Keratinocyte (primary cell): ENCODE data around the gene INSRR.

Experiments used
- EZH2 ChIP-seq: IDR thresholded peaks from one replicate; pipeline ENCODE4 v1.6.1; 2012; ENCODE audit warnings: inconsistent platforms, mild to moderate bottlenecking, low read length, moderate library complexity
- TF ChIP-seq, protein P1 (sequence below), 3 experiments: IDR thresholded peaks in 1 of 3; conservative IDR thresholded peaks in 1 of 3; optimal IDR thresholded peaks in 1 of 3; 2 replicates in 2 of 3; 3 replicates in 1 of 3; pipeline versions ENCODE3 to v1.5.1; 2011; ENCODE audit warnings: low read length in 3 of 3, mild to moderate bottlenecking in 3 of 3, moderate library complexity in 2 of 3, control low read depth in 1 of 3, inconsistent platforms in 1 of 3; ENCODE audit not compliant: insufficient read depth in 2 of 3; ENCODE audit errors: extremely low read depth in 1 of 3

DNA sequence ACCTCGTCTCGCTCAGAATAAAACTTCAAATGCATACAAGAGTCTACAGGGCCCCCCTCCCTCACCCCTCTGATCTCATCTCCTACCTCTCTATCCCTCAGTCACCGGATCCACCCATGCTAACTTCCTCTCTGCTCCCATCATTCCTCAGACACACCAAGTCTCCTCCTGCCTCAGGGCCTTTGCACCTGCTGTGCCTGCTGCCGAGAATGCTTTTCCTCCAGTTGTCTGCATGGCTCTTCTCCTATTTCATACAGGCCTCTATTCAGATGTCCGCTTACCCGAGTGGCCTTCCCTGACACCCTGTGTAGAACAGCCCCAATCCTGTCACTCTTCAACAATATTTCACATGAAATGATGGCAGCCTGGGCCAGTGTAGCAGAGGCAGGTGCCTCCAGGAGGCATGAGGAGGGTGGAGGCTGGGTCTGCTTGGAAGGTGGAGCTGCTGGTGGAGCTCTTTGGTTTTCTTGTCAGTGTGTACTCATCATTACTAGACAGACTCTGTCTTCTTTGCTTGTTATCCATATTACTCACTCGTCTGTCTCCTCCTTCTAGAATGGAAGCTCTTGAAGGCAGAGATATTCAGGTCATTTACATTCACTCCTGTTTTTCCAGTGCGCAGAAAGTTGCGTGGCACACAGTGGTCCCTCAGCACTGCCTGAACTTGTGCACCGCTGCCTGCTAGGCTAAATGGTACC is 46.5 kb downstream of the INSRR start:
- TF ChIP-seq, protein P1, sequence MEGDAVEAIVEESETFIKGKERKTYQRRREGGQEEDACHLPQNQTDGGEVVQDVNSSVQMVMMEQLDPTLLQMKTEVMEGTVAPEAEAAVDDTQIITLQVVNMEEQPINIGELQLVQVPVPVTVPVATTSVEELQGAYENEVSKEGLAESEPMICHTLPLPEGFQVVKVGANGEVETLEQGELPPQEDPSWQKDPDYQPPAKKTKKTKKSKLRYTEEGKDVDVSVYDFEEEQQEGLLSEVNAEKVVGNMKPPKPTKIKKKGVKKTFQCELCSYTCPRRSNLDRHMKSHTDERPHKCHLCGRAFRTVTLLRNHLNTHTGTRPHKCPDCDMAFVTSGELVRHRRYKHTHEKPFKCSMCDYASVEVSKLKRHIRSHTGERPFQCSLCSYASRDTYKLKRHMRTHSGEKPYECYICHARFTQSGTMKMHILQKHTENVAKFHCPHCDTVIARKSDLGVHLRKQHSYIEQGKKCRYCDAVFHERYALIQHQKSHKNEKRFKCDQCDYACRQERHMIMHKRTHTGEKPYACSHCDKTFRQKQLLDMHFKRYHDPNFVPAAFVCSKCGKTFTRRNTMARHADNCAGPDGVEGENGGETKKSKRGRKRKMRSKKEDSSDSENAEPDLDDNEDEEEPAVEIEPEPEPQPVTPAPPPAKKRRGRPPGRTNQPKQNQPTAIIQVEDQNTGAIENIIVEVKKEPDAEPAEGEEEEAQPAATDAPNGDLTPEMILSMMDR (optimal IDR thresholded peaks at IDR 0.05 in 1 of 3, IDR thresholded peaks at IDR 0.05 in 1 of 3, conservative IDR thresholded peaks at IDR 0.05 in 1 of 3; ENCODE audit: extremely low read depth in 1 of 3, insufficient read depth in 2 of 3, low read length in 3 of 3), result no peak
- TF ChIP-seq EZH2, result no peak
